GM21360 (cell line): Measurements from ENCODE around the gene TSHZ3.

Experiments used
- ATAC-seq: cut with Tn5 transposase; IDR thresholded peaks from one replicate; pipeline ENCODE4 v1.9.1; 2021; ENCODE audit warnings: mild to moderate bottlenecking, moderate library complexity; ENCODE audit not compliant: unreplicated experiment

TSHZ3 gene

DNA sequence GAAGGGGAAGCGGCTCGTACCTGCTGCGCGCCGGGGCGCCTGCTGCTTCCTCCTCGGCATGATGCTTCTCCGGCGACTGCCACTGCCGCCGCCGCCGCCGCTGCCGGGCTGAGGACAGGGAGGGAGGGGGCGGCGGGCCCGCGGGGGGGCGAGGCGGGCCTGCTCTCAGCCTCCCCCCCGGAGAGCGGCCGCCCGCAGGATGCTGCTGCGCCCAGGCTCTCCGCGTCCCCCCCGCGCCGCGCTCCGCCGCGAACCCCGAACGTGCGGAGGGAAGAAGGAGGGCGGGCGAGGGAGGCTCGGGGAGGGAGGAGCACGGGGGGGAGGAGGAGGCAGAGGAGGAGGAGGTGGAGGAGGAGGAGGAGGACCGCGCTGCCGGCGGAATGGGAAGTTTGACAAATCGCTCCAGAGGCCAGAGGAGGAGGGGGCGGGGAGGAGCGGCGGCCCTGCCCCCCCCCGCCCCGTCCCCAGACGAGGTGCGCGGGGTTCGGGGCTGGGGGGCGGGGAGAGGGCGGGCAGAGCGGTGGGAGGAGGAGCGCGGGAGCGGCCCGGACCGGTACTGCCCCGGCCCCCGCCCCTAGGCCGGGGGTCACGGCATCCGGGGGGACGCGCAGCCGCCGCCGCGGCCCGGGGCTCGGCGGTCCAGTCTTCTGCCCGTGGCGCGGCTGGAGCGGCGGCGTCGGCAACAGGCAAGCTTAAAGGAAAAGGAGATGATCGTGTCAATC is at the start of gene TSHZ3:
Gene TSHZ3 (minus strand): TSS at position 277 of the 722 bp plus-strand sequence. CDS start 217 bp downstream, at position 60.
- ATAC-seq: no peak

DNA sequence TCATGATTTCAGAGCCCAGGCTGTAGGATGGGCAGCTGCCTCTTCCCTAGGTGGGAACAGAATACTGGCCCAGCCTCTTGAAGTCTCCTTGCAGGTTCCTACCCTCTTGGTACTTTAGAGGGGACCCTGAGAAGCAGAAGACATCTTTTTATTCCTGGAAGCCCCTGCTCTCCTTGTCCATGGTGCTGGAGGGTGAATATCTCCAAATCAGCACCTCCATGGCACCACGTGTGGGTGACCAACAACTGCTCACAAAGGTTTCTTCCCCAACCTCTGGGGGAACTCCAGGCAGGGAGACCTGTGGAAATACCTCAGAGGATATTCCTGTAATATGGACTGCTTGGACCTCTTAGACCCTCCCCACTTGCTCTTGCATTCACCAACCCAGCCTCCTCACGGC is 48.1 kb upstream of the TSHZ3 start:
- ATAC-seq: no peak

DNA sequence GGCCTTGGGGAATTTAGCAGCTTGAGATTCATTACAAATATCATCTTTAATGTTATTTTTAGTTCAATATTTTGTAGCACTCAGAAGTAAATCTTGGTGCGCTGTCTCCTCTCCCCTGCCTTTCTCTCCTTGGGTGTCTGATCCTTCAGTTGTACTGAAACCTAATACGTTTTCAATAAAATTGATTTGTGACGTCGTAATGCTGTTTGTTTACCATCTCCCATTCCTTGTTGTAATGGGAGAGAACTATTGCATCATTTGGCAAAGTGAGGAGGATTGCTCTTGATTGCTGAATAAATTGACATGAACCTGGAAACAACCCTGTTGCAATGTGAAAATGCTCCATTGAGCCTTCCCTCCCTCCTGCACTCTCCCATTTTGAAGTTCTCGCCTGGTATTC is 43.2 kb upstream of the TSHZ3 start:
- ATAC-seq: no peak

GRCh38 chr19:31391518-31391917 is 42.3 kb upstream of the TSHZ3 start:
- ATAC-seq: no peak

DNA sequence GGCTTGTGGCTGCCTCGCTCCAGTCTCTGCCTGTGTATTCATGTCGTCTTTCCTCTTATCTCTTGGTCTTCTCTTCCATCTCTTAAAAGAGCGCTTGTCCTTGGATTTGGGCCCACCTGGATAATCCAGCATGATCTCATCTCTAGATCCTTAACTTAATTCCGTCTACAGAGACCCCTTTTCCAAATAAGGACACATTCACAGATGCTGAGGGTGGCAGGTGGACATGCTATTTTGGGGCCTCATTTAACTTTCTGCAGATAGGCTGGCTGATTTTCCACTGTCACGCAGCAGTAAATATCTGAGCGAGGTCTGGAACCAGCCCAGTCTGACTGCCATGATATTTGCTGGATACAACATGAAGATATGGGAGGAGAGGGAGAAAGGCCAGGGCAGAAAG is 41.5 kb upstream of the TSHZ3 start:
- ATAC-seq: no peak

DNA sequence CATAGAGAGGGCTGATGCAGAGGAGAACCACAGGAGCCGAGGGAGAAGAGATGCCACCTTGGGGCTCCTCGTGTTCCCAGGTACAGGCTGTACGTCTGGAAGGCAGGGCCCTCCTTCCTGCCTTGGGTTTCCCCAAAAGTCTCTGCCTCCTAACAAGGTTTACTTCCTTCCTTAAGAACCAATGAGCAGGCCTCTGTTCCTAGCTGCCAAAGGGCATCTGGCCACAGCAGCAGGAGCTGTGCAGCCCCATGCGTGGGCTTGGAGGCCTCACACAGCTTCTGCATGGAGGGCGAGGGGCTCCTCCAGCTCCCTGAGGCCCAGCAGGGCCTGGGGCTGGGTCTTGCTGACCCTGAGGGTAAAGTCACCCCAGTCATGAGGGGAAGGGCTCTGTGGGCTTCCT is 40.6 kb upstream of the TSHZ3 start:
- ATAC-seq: no peak

DNA sequence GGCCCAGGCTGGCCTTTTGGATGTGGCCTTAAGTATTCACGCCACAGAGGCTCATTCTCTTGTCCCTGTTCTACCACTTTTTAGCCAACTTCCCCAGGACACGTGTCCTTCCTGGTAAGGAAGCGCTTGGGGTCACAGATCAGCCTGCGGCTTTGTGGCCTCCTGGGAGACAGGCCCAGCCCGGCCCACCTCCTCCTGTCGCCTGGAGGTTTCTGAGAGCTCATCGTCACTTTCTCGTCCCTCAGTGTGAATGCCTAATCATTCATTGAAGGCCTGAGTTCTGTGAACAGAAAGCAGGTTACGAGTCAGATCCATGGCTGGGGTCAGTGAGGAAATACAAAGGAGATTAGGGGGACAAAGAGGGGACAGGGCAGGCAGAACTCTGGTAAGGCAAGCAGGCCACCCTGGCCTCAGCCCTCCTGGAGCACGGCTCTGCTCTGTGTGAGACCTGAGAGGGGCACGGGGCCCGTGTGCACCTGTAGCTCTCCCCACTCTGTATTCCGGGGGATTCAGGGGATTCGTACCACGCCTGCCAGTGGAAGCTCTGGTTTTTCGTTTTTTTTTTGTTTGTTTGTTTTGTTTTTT is 38.6 kb upstream of the TSHZ3 start:
- ATAC-seq: no peak

DNA sequence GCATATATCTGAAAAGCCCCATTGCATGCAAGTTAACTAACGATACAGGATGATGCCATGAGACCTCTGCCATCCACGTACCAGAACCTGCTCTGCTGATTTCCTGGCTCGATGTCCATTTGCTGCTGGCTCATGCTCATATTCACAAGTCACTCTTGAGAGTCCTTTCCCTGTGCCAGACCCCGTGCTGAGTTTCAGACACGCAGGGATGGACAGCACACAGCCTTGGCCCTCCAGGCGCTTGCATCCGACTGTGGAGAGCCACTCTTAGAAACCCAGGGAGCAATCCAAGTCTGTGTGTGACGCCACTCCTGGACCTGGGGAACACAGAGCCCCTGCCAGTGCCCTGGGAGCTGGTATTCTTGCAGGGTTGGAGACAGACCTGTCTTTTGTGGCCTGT is 37.6 kb upstream of the TSHZ3 start:
- no peak for ATAC-seq

DNA sequence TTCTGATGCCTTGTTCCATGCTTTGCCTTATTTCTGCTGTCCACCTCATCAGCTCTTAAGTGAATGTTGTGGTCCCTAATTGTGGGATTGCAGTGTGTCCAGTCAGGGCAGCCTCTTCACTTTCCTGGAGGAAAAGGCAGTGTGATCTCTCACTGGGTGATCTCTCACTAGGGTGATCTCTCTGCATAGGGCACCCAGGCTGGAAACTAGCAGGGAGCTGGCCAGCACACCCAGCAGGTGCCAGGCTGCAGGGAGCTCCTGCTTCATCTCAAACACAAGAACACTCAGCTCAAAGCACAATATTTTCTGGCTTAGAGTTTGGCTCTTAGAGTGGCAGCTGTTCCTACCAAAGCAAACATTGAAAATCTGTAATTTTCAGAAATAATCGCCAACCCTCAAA is 36.5 kb upstream of the TSHZ3 start:
- no peak for ATAC-seq

DNA sequence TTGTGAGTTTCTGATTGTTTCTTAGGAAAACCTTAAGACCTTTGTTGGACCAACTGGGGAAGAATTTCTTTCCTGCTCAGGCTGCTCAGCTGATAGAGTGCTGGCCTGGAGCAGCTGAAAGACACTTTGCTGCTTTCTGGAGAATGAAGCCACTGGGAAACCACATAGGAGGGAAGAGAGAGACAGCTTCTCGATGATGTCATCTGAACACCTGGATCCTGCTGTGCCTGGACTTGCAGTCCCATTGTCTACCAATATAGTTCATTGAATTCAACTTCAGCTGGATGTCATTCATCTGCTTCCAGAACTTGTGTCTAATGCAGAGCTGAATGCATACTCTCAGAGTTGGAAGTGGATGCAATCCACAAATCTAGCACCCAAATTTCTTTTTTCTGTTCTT is 34.3 kb upstream of the TSHZ3 start:
- no peak for ATAC-seq

DNA sequence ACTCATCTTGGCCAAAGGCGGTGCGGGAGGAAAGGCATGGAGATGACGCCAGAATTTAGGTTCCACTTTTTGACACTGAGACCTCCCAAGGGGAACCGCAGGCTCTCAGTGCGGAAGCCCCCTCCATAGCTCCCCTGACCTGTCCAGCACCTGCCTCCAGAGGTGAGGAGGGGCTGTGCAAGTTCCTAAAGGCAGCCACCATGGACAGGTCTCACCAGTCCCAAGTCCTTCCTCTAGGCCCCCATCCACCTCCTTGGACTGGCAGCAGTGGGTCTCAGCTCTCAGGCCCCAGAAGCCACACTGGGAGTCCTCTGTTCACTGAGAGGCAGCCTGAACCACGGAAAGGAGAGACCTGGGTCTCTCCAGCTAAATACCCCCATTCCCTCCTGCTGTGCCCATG is 31.6 kb upstream of the TSHZ3 start:
- no peak for ATAC-seq

DNA sequence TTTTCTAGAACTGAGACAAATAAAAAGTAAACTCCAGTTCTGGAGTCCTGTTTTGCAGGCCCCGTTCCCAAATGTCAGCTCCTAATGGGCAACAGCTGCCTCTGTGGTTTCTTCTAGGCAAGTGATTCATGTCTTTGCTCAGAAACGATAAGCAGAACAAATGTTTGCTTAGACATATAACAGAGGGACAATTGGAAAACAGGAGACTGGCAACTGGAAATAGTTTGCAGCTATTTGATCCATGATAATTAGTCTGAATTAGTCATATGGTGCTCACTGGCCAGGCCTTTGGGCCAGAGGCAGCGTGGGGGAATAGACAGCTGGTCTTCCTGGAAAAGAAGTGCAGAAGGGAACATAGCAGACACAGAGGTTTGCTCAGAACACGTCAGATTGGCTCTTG is 29.2 kb upstream of the TSHZ3 start:
- ATAC-seq: no peak

GRCh38 chr19:31377736-31378135 is 28.5 kb upstream of the TSHZ3 start:
- ATAC-seq: no peak

- ATAC-seq: no peak
Observed at GRCh38 chr19:31372246-31372781, 23.1 kb upstream of the TSHZ3 start.

DNA sequence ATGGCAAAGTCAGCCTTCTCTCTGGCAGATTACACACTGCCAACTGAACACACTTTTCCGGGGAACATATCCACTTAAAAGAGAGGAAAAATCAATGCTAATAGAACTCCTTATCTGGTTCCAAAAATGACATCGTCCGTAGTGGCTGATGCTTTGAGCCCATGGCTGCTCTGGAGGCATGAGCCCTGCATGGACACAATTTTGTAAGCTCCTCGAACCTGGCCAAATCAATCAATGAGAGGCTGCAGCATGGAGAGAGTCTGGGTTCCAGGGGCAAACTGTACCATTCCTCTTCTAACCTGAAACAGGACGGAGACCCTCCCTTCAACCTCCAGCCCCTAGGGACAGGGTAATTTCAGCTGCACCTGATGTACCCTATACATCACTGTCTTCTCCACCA is 21.0 kb upstream of the TSHZ3 start:
- no peak for ATAC-seq

DNA sequence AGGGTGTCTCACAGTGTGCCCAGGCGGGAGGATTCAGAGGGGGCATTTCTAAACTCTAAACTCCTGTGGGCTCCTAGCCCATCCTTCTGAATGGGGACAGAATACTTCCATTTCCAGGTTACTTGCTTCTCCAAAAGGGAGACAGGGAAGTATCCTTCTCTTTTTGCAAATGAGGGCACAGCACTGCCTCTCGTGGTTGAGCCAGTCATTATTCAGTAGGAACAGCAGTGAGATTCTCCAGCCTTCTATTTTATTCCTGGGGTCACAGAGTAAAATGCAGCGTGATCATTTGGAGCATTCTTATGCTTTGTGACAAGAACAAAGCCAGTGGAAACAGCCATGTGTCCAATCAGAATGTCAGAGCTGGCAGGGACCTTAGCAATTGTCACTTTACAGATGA is 15.7 kb upstream of the TSHZ3 start:
- no peak for ATAC-seq

GRCh38 chr19:31361728-31362127 is 12.5 kb upstream of the TSHZ3 start:
- no peak for ATAC-seq

- no peak for ATAC-seq
Observed at GRCh38 chr19:31357315-31357673, 8.1 kb upstream of the TSHZ3 start.

DNA sequence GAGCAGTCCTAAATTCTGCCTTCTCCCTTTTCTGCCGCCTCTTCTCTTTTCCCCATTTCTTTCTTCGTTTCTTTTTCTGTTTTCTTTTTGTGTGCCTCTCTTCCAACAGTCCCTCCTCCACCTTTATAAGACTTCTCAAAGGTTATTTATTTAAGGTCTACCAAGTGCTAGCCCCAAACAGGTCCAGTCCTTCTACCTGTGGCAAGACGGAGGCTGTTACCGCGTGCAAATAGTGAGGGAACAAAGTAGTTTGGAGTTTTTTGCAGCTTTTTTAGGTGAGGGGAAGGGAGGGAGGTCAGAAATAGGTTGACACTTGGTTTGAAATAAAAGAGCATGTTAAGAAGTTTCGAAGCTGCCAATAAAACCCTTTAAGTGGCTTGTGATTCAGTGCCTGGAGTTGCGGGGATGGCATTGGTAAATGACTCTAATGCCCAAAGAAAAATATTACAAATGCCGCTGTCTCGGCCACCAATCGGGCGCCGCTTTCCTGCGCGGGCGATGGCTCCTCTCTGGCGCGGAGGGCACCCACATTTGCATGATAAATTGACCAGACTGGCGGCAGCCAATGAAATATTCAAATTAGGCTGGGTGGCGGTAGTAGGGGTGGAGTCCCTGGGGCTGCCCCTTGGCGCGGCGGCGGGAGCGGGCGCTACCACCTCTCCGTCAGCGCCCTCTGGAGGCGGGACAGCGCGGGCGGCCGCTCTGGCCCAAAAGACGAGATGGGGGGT is 7.5 kb upstream of the TSHZ3 start:
- no peak for ATAC-seq

- ATAC-seq: no peak
Observed at GRCh38 chr19:31355665-31356289, 6.5 kb upstream of the TSHZ3 start.

- ATAC-seq: no peak
Observed at GRCh38 chr19:31354799-31355664, 5.8 kb upstream of the TSHZ3 start.
